ENCODE measurements around the gene PTGR2.

Gene PTGR2

GRCh38 chr14:73909681-73910080, 58.0 kb downstream of the PTGR2 start:
- TF ChIP-seq NFIC (IDR thresholded peaks at IDR 0.05) (no peak), TAF1 (IDR thresholded peaks at IDR 0.05; ENCODE audit: low read depth) (no peak), ZBTB7A (IDR thresholded peaks at IDR 0.05; ENCODE audit: low read depth) (no peak), CREB1 (IDR thresholded peaks at IDR 0.05; ENCODE audit: low read depth) (no peak), MAX (IDR thresholded peaks at IDR 0.05) (no peak), FOXM1 (IDR thresholded peaks at IDR 0.05; ENCODE audit: borderline replicate concordance, low read depth) (no peak), RAD21 (IDR thresholded peaks at IDR 0.05; ENCODE audit: low read depth) (no peak), YY1 (IDR thresholded peaks at IDR 0.05; ENCODE audit: low read depth) (no peak), TEAD4 (IDR thresholded peaks at IDR 0.05) (no peak)

- TF ChIP-seq NFIC (IDR thresholded peaks at IDR 0.05) (no peak), CREB1 (IDR thresholded peaks at IDR 0.05; ENCODE audit: low read depth) (no peak), RAD21 (IDR thresholded peaks at IDR 0.05; ENCODE audit: low read depth) (no peak), REST (IDR thresholded peaks at IDR 0.05; ENCODE audit: low read depth) (no peak), YY1 (IDR thresholded peaks at IDR 0.05; ENCODE audit: low read depth) (no peak), EGR1 (IDR thresholded peaks at IDR 0.05) (no peak), TEAD4 (IDR thresholded peaks at IDR 0.05) (no peak), MAX (IDR thresholded peaks at IDR 0.05) (no peak), CEBPB (IDR thresholded peaks at IDR 0.05) (no peak)
These were observed 61.6 kb downstream of the PTGR2 start for GRCh38 chr14:73913256-73913655.

- TF ChIP-seq CEBPB (IDR thresholded peaks at IDR 0.05) = no peak
- no peak for TF ChIP-seq TEAD4 (IDR thresholded peaks at IDR 0.05)
- TF ChIP-seq USF1 (IDR thresholded peaks at IDR 0.05) = no peak
- TF ChIP-seq REST (IDR thresholded peaks at IDR 0.05; ENCODE audit: low read depth) = no peak
- TF ChIP-seq YY1 (IDR thresholded peaks at IDR 0.05; ENCODE audit: low read depth) = no peak
- TF ChIP-seq CREB1 (IDR thresholded peaks at IDR 0.05; ENCODE audit: low read depth) = no peak
- TF ChIP-seq RAD21 (IDR thresholded peaks at IDR 0.05; ENCODE audit: low read depth) = no peak
- no peak for TF ChIP-seq EGR1 (IDR thresholded peaks at IDR 0.05)
- no peak for TF ChIP-seq MAX (IDR thresholded peaks at IDR 0.05)
- TF ChIP-seq FOXM1 (IDR thresholded peaks at IDR 0.05; ENCODE audit: borderline replicate concordance, low read depth) = no peak
- TF ChIP-seq TCF12 (IDR thresholded peaks at IDR 0.05; ENCODE audit: low read depth) = no peak
These were observed 64.7 kb downstream of the PTGR2 start for GRCh38 chr14:73916324-73916723.

GRCh38 chr14:73924337-73924736, 72.7 kb downstream of the PTGR2 start:
- TF ChIP-seq MAX (IDR thresholded peaks at IDR 0.05) = no peak
- no peak for TF ChIP-seq RAD21 (IDR thresholded peaks at IDR 0.05; ENCODE audit: low read depth)
- no peak for TF ChIP-seq EP300 (IDR thresholded peaks at IDR 0.05; ENCODE audit: borderline replicate concordance)
- no peak for TF ChIP-seq NFIC (IDR thresholded peaks at IDR 0.05)
- TF ChIP-seq ZBTB7A (IDR thresholded peaks at IDR 0.05; ENCODE audit: low read depth) = no peak
- no peak for TF ChIP-seq USF1 (IDR thresholded peaks at IDR 0.05)
- TF ChIP-seq FOXM1 (IDR thresholded peaks at IDR 0.05; ENCODE audit: borderline replicate concordance, low read depth) = no peak
- no peak for TF ChIP-seq TAF1 (IDR thresholded peaks at IDR 0.05; ENCODE audit: low read depth)
- no peak for TF ChIP-seq CEBPB (IDR thresholded peaks at IDR 0.05)

Data from Ishikawa (cell line).